UCSD-AML1 (cell line): ENCODE data around the gene NHERF2.

Experiments
- DNase-seq: peaks from one replicate; lab custom pipeline; 2025; ENCODE audit not compliant: unreplicated experiment; lab: John Stamatoyannopoulos, UW

The NHERF2 gene

DNA sequence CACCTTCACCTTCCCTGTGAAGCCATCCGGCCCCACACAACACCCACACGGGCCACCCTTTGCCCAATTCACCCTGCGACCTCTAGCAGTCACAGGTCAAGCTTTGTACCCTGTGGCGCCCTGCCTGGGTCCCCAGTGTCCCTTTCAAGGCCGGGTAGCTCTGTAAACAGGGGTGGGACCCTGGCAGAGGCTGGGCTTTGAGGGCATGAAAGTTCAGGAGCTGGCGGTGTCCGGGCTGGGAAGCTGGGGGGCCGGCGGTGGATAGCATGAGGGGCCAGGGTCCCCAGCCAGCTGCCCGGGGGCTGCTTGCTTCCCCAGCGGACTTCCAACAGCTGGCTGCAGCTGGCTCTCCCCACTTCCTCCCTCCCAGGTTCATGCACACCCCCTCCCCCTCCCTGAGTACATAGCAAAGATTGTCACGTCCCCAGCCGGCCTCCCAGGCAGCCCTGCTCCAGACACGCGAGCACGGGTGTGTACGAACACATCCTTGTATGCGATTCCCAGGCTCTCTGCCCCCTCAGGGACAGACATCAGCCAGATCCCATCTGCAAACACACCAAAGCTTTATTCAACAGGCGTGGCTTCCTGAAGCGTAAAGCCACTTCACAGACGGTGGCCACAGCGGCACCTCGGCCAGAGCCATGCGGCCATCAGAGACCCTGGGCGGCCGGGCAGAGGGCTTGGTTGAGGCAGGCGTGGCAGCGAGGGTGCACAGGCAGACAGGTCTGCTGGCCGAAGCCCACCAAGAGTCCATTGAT lies 12.8 kb downstream of the NHERF2 start:
- no peak for DNase-seq

DNA sequence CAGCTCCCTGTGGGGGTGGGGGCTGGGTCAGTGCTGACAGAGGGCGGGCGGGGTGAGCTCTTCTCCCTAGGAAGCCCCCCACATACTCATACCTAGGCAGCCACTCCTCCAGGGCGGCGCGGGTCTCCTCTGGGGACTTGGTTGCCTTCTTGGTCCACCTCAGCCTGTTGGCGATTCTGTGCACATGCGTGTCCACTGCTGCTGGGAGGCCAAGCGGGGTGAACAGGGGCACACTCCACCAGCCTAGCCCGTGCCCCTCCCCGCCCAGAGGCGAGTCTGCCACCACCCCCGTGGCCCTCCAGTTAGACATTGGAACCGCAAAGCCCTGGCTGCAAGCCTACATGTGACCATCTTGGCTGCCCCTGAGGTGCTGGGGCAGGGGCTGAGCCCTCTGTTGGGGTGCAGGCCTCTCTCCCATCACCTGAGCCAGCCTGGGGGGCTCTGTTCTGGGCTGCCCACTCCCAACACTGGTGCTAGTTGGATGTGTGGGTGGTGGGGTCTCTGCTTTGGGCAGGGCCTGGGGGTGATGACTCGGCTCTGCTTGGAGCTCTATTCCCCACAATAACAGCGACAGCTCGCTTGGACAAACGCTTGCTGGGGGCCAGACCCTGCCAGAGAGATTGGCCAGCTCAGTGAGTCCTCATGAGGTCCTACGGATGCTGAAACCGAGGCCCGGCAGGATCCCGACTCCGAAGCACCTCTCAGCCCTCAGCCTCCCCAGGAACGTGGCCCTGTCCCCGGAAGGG lies 13.5 kb downstream of the NHERF2 start:
- DNase-seq: no peak

DNA sequence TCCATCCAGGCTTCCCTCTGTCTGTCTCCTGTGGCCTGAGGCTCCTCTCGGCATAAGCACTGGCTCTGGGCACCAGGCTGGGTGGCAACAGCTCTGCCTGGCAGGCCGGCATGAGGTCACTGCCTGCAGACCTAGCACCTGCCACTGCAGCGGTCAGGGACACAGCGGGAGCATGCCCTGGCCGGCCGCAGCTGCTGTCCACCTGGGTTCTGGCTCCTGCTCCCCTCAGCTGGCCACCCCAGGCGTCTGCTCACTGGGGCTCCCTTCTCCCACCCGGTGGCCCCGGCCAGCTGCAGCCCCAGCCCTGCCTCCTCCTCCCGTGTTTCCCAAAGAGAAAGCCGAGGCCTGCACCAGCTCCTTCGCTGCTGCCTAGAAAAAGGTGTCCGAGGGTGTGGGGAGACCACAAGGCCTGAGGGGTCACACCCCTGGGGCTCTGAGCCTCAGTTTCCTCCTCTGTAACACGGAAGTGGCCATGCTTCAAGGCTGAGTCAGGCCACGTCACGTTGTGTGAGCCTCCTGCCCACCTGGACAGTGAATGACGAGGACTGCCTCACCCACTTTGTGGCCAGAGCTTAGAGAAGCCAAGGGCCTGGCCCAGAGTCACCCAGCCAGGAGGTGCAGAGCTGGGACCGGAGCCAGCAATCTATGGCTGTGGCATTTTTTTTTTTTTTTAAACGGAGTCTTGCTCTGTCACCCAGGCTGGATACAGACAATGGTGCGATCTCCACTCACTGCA lies 14.3 kb downstream of the NHERF2 start:
- DNase-seq: no peak

DNA sequence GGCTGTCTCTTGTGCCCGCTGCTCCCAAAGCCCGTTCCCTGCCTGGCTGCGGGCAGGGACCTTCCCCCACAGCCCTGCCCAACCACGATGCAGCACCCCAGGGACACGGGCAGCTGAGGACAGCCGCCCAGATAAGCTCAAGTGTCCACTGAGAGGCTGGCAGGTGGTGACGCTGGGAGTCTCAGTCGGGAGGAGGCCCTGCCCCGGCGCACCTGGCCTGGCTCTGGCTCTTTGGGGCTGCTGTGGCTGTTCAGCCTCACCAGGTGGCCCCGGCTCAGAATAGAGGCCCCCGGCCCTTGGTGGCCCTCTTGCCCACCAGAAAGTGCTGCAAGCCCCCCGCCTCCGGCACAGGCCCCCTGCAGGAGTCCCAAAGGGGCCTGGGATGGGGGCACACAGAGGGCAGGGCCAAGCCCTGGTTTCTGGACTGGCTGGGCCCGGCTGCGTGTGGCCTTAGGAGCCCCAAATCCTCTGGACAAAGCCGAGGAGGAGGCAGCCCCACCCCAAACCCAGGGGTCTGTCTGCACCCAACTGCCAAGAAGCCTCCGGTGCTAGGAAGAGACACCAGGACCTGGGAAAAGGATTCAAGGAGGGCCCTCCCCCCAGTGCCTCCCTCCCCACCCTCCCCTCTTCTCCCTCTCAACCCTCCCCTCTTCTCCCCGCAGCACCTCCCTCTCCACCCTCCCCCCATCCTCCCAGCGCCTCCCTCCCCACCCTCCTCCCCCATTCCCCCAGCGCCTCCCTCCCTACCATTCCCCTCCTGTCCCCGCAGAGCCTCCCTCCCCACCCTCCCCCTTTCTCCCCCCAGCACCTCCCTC lies 15.7 kb downstream of the NHERF2 start:
- no peak for DNase-seq

DNA sequence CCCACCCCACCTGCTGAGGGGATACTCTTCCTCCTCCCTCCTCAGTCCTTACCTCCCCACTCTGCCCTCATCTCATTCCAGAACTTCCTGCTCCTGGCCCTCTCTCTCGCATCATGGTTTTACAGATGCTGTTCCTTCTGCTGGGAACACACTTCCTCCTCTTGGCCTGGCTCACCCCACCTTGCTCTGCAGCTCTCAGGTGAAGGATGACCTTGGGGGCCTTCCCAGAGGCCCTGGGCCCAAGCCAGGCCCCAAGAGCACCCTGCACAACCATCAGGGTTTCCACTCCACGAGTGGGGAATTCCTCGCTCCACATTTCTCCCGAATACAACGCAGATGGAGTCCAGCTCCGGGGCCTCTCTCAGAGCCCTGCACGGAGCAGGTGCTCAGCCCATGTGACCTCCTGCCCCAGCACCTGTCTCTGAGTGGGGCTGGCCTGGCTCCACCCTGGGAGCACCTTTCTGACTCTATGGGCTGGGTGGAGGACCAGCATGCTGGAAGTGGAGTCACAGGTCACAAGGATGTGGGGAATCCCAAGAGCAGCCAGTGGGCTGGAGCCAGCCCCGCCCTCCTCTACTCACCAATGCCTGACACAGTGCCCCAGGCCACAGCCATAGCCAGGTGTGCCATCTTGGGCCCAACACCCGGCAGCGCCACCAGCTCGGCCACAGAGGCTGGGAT lies 16.4 kb downstream of the NHERF2 start:
- no peak for DNase-seq

DNA sequence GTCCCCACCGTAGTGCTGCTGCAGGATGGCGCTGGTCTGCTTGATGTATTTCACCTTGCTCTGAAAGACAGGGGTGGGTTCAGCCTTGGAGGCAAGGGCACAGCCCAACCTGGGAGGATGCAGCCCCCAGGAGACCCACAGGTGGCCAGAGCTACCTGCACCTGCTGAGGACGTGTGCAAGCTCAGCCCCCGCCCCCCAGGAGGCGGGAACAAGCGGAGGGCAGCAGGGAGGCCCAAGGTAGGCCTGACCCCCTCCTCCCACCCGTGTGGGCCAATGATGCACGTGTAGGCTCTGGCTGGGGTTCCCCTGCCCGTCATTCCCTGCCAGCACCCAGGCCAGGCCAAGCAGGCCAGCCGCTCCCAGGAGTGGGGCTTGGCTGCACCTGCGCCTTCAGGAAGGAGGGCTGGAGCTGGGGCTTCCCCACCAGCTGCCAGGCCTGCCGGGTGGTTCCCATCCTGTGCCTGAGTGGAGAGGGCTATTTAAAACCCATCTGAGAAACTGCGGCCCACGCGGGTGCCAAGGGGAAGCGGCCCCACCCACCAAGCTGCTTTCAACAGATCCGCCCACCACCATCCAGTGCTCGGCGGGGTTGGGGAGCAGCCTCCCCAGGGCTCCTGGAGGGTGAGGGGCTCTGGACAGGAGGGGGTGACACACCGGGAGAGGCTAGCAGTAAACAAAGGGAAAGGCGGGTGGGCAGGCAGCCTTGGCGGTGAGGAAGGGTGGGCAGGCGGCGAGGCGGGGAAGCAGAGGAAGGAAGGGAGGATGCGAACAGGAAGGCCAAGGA lies 17.2 kb downstream of the NHERF2 start:
- DNase-seq: peak; percentile 71

DNA sequence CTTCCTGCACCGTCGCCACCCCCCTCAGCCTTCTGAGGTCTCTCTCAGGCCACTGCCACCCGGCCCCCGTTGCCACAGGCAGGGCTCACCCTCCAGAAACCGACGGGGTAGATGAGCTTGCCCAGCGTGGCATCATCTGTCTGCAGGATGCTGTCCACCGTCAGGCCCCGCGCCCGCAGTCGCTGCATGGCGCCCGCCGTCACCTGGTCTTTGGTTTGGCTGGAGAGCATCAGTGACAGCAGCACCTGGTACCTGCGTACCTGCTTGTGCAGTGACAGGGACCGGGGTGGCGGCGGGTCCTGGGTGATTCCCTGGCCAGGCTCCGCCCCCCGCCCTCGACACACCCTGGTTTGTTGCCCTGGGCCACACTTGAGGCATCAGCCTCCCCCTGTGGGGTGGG lies 17.8 kb downstream of the NHERF2 start:
- no peak for DNase-seq

DNA sequence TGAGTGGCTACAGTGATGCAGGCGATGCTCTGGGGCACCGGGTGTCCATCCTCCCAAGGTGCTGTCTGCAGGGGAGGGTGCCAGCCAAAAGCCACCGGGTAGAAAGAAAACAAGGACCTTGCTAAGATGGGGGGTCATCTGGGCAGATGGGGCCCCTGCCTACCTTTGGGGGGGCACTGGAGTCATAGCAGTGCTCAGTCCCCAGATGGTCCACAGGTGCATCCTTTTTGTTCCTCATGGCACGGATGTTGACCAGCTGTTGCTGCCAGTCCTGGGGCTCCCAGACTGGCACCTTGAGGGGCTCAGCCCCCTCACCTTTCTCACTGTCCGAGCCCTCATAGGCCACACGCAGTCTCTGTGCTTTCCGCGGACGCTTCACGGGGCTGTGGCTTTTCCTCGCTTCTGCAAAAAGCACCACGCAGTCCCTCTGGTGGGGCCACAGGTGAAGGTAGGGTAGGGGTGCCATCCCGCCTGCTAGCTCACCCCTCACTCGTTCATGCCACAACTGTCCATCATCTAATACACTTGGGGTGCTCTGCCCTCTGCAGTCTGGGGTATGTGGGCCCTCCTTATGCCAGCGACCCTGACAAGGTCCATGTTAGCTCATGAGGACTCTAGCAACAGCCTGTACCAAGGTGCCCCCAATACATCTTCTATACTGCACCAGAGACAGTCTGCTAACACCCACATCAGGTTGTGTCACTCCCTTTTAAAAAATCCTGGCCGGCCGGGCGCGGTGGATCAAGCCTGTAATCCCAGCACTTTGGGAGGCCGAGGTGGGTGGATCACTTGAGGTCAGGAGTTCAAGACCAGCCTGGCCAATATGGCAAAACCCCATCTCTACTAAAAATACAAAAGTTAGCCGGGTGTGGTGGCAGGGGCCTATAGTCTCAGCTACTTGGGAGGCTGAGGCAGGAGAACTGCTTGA lies 19.5 kb downstream of the NHERF2 start:
- DNase-seq: no peak

DNA sequence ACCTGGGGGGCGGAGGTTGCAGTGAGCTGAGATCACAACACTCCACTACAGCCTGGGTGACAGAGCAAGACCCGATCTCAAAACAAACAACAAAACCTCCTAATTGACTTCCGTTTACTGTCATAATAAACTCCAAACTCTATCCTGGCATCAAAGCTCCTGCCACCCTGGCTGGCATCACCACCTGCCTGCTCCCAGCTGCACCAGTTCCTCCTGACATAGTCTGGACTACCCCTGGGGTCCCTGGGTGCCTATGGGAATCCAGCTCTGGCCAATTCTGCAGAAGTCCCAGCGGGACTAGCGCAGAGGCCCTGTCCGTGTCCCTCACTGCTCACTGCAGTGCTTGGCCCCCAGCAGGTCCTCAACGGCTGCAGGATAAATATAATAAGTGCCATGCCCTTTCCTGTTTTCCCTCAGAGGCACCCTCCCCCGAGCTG lies 20.2 kb downstream of the NHERF2 start:
- DNase-seq: no peak

DNA sequence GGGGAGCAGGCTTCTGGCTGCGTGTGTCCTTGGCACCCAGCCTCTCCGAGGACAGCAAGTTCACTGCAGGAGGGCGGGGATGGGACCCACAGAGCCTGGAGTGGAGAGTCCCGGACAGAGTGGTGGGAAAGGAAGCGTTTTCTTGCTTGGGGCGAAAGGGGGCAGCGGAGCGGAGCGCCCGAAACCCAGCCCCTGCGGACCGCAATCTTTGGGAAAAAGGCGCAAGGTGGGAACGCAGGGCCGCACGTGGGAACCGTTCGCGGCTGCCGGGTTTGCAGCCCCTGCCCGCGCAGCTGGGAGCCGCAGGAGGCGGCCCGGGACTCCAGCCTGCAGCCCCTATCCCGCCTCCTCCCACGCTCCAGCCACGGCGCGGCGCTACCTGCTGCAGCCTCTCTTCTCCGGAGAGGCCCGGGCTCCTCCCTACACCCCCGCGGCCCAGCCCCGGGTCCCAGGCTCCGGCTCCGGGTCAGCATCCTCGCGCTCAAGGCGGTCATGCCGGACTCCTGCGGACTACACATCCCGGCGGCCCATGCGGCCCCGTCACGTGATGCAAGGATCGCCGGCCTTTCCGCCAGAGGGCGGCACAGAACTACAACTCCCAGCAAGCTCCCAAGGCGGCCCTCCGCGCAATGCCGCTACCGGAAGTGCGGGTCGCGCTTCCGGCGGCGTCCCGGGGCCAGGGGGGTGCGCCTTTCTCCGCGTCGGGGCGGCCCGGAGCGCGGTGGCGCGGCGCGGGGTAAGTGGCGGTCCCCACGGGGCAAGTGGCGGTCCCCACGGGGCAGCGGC lies 20.8 kb downstream of the NHERF2 start, which contains the start of the genes NTHL1 and TSC2:
TSS of gene NTHL1 (minus strand) at position 505 of the 786 bp plus-strand sequence. CDS start at position 494, 11 bp downstream.
TSS of gene TSC2 (plus strand) at position 656 of the 786 bp plus-strand sequence. CDS start 631 bp downstream, outside the sequence.
- peak; percentile 96 for DNase-seq

DNA sequence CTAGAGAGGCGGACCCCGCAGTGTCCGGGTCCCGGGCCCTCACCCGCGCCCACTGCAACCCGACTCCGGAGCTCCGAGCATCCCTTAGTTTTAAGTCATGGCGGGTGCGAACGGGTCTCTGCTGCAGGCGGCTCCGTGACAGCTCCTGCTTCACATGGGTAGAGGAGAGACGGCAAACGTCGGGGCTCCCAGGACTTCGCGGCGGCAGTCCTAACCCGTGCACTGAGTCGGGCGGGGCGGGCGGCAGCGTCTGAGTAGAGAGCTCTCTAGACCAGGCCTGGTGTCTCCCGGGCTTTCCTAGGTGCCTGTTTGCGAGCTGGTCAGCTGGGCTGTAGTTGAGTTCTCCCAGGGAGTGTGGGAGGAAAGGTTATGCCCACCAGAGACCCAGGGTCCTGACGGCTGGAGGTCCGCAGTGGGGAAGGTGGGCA lies 21.4 kb downstream of the NHERF2 start:
- DNase-seq: no peak

DNA sequence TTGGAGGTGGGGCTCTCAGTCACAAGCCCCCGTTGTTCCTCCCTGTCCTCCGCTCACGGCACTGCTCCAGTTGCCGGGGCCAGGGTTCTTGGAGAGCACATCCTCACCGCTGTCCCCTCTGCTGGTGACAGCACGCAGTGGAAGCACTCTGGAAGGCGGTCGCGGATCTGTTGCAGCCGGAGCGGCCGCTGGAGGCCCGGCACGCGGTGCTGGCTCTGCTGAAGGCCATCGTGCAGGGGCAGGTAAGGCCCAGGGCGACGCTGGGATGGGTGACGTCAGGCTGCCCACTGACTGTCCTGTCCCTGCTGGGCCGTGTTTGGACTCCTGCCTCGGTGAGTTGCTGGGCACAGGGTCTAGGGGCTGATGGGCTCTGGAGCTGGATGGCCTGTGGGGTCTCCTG lies 26.5 kb downstream of the NHERF2 start:
- no peak for DNase-seq

DNA sequence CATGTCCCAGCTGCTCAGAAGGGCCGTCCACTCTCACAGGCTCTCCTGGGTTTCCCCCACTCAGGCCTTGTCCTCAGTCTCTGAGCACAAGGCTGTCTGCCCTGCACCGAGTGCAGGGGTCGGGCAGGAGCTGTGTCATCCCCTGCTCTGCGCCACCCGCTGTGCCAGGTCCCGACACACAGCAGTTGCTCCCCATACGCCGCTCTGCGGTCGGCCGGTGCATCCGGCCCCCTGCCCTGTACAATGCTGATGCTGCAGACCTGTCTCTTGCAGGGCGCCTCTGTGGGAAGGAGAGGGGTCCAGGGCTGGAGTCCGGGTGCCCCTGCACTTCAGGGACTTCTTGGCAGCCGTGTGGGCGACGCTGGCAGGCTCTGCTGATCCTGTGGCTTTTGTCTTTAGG lies 27.2 kb downstream of the NHERF2 start:
- no peak for DNase-seq

DNA sequence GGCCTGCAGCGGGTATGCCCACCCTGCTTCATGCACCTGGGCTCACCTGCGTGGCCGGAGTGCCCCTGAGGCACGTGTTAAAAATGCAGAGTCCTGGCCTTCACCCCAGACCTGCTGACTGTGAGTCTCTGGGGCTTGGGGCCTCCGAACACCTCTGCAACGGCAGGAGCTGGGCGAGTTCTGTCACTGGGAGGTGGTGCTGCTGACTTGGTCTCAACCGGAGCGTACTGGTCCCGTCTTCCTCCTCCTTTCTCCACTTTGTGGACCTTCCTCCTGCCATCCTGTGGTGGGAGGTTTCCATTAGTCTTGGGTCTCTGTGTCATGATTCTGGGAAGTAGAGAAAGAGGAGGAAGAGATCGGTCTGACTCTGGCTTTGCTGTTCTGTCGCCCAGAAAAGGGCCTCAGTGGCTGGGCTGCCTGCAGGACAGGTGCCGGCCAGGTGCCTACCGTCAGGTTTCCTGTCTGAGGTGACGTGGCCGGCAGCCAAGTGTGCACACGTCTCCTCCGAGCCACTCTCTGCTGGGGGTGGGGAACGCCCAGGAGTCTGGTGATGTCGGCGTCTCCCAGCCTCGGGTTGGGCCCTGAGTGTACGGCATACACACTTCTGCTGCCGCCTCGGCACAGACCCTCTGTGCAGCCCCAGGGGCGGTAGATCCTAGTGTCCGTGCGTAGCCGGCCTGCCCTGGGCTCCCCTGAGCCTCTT lies 28.0 kb downstream of the NHERF2 start:
- no peak for DNase-seq

DNA sequence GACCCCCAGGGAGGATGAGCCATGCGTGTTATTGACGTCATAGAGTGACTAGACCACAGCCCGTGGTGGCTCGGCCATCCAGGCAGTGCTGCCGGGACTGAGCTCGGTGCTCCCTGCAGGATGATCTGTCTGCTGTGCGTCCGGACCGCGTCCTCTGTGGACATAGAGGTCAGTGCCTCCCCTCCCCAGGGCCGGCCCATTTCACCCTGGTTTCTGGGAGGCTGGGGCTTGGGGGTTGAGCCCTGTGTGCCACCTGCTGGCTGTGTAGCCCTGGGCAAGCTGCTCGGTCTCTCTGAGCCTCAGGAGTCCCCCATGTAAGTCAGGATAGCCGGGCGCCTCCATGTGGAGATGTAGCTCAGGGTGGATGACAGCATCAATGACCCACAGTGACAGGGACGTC lies 29.4 kb downstream of the NHERF2 start:
- DNase-seq: no peak

DNA sequence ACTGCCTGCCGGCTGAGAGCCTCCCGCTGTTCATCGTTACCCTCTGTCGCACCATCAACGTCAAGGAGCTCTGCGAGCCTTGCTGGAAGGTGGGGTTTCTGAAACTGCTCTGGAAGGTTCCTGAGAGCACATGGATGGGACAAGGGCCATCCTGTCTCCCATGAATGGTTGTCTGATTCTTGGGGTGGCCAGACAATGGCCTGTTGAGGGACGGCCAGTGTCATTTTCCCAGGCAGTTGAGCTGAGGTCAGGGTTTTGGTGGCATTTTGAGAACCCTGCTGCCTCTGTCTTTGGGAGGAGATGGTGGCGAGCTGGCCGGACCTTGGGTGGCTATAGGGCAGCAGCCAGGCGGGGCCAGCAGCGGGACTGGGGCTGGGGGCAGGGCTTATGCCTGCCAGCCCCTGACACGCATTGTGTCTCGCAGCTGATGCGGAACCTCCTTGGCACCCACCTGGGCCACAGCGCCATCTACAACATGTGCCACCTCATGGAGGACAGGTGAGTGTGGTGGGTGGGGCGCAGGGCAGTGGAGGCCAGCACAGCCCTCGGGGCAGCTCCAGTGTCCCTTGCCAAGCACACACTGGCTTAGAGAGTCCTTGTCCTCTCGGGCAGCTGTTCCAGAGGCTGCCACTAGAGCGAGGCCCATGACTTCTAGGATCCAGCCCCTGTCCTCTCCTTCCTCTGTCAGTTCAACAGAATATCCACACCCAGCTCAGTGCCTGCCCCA lies 30.1 kb downstream of the NHERF2 start:
- peak; percentile 21 for DNase-seq
